HEK293 (cell line): ENCODE measurements around the gene BTBD9.

Source experiments
- CTCF ChIA-PET: fragments of 350-600 bp; formaldehyde crosslinking; extraction: SDS; loops from one replicate; lab custom pipeline; 2021; ENCODE audit warnings: antibody characterized with exemption; lab: Yijun Ruan, JAX
- POLR2A ChIA-PET: fragments of 300-600 bp; formaldehyde crosslinking; extraction: SDS; loops from one replicate; lab custom pipeline; 2020; ENCODE audit warnings: antibody characterized with exemption, inconsistent platforms; lab: Yijun Ruan, JAX
- H3K27ac ChIP-seq: fragments of 200-500 bp; sonication (Bioruptor generic); 2 replicates; pipeline ENCODE4 v1.5.1; 2014; ENCODE audit warnings: low read depth, low read length, control low read depth, inconsistent platforms; ENCODE audit errors: extremely low read depth
- H3K36me3 ChIP-seq, 2 experiments: fragments of 200-500 bp in 1 of 2; sonication (Bioruptor generic) in 1 of 2; 1 replicate in 1 of 2; 2 replicates in 1 of 2; pipeline ENCODE4 v1.5.1; 2014 to 2017; ENCODE audit warnings: inconsistent platforms in 2 of 2, low read length in 2 of 2; ENCODE audit not compliant: control insufficient read depth in 2 of 2, insufficient read depth in 1 of 2
- H3K4me1 ChIP-seq: fragments of 200-500 bp; sonication (Bioruptor generic); 2 replicates; pipeline ENCODE4 v1.5.1; 2014; ENCODE audit warnings: mild to moderate bottlenecking, low read length, inconsistent platforms; ENCODE audit not compliant: control insufficient read depth, insufficient read depth
- H3K4me3 ChIP-seq: 2 replicates; pipeline ENCODE4 v1.5.1; 2011; ENCODE audit warnings: low read depth, mild to moderate bottlenecking, control low read depth, low read length, moderate library complexity
- H3K9me3 ChIP-seq: fragments of 200-500 bp; sonication (Bioruptor generic); 2 replicates; pipeline ENCODE4 v1.5.1; 2014; ENCODE audit warnings: low read depth, low read length, inconsistent platforms; ENCODE audit not compliant: control insufficient read depth, insufficient read depth
- KLF16 ChIP-seq: fragments of 450-650 bp; formaldehyde crosslinking; IDR thresholded peaks from 2 replicates; pipeline ENCODE4 v1.5.1; 2017; ENCODE audit warnings: missing biosample characterization, missing genetic modification characterization
- MYNN ChIP-seq: fragments of 450-650 bp; formaldehyde crosslinking; IDR thresholded peaks from 2 replicates; pipeline ENCODE4 v1.5.1; 2016; ENCODE audit warnings: missing biosample characterization, missing genetic modification characterization, borderline replicate concordance
- SP7 ChIP-seq: fragments of 450-650 bp; formaldehyde crosslinking; IDR thresholded peaks from 2 replicates; pipeline ENCODE4 v1.5.1; 2016; ENCODE audit warnings: missing biosample characterization, missing genetic modification characterization
- ZNF114 ChIP-seq: fragments of 450-650 bp; formaldehyde crosslinking; IDR thresholded peaks from 2 replicates; pipeline ENCODE4 v1.5.0; 2017; ENCODE audit warnings: missing biosample characterization, missing genetic modification characterization
- ZNF133 ChIP-seq: fragments of 450-650 bp; formaldehyde crosslinking; IDR thresholded peaks from 2 replicates; pipeline ENCODE4 v1.5.1; 2016; ENCODE audit warnings: missing biosample characterization, missing genetic modification characterization
- ZNF174 ChIP-seq: fragments of 450-650 bp; formaldehyde crosslinking; IDR thresholded peaks from 2 replicates; pipeline ENCODE4 v1.5.0; 2017; ENCODE audit warnings: missing biosample characterization, mild to moderate bottlenecking, missing genetic modification characterization
- ZNF214 ChIP-seq: fragments of 450-650 bp; formaldehyde crosslinking; IDR thresholded peaks from 2 replicates; pipeline ENCODE4 v1.5.1; 2017; ENCODE audit warnings: missing biosample characterization, mild to moderate bottlenecking, missing genetic modification characterization, borderline replicate concordance
- ZNF335 ChIP-seq: fragments of 450-650 bp; formaldehyde crosslinking; conservative IDR thresholded peaks from 2 replicates; pipeline ENCODE4 v1.5.1; 2016; ENCODE audit warnings: missing biosample characterization, missing genetic modification characterization
- ZNF391 ChIP-seq: fragments of 450-650 bp; formaldehyde crosslinking; IDR thresholded peaks from 2 replicates; pipeline ENCODE4 v1.5.1; 2016; ENCODE audit warnings: low read depth, missing biosample characterization, missing genetic modification characterization, borderline replicate concordance
- ZNF510 ChIP-seq: fragments of 450-650 bp; formaldehyde crosslinking; IDR thresholded peaks from 2 replicates; pipeline ENCODE4 v1.5.1; 2018; ENCODE audit warnings: mild to moderate bottlenecking, missing genetic modification characterization, missing biosample characterization; ENCODE audit not compliant: insufficient replicate concordance
- ZNF548 ChIP-seq: fragments of 450-650 bp; formaldehyde crosslinking; IDR thresholded peaks from 2 replicates; pipeline ENCODE4 v1.5.1; 2016; ENCODE audit warnings: missing biosample characterization, missing genetic modification characterization
- ZNF571 ChIP-seq: fragments of 450-650 bp; formaldehyde crosslinking; IDR thresholded peaks from 2 replicates; pipeline ENCODE4 v1.5.0; 2017; ENCODE audit warnings: missing biosample characterization, missing genetic modification characterization
- TF ChIP-seq, protein P1 (sequence below): fragments of 450-650 bp; formaldehyde crosslinking; IDR thresholded peaks from 2 replicates; pipeline ENCODE4 v1.5.1; 2016; ENCODE audit warnings: missing biosample characterization, missing genetic modification characterization
- TF ChIP-seq, protein P2 (sequence below): fragments of 450-650 bp; formaldehyde crosslinking; IDR thresholded peaks from 2 replicates; pipeline ENCODE4 v1.5.1; 2017; ENCODE audit warnings: missing biosample characterization, missing genetic modification characterization
- TF ChIP-seq, protein P3 (sequence below): fragments of 450-650 bp; formaldehyde crosslinking; IDR thresholded peaks from 2 replicates; pipeline ENCODE4 v1.5.1; 2017; ENCODE audit warnings: missing biosample characterization, missing genetic modification characterization

The BTBD9 gene

DNA sequence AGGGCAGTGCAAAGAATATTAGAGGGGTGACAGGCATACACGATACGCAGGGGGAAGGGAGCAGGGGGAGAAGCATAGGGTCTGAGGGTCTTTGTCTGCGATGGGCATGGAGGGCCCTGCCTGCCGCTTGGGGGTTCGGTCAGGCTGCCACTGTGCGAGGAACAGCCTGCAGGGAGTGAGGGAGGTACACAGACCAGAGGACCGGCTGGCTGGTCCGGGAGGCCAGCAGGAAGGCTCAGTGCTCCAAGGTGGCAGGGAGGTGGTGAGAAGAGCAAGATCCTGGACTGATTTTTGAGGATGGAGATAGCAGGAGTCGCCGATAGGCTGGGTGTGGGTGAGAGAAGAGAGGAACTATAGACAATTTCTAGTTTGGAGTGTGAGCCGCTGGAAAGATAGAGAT is 481.8 kb downstream of the BTBD9 start (continued):
- TF ChIP-seq, protein P1, sequence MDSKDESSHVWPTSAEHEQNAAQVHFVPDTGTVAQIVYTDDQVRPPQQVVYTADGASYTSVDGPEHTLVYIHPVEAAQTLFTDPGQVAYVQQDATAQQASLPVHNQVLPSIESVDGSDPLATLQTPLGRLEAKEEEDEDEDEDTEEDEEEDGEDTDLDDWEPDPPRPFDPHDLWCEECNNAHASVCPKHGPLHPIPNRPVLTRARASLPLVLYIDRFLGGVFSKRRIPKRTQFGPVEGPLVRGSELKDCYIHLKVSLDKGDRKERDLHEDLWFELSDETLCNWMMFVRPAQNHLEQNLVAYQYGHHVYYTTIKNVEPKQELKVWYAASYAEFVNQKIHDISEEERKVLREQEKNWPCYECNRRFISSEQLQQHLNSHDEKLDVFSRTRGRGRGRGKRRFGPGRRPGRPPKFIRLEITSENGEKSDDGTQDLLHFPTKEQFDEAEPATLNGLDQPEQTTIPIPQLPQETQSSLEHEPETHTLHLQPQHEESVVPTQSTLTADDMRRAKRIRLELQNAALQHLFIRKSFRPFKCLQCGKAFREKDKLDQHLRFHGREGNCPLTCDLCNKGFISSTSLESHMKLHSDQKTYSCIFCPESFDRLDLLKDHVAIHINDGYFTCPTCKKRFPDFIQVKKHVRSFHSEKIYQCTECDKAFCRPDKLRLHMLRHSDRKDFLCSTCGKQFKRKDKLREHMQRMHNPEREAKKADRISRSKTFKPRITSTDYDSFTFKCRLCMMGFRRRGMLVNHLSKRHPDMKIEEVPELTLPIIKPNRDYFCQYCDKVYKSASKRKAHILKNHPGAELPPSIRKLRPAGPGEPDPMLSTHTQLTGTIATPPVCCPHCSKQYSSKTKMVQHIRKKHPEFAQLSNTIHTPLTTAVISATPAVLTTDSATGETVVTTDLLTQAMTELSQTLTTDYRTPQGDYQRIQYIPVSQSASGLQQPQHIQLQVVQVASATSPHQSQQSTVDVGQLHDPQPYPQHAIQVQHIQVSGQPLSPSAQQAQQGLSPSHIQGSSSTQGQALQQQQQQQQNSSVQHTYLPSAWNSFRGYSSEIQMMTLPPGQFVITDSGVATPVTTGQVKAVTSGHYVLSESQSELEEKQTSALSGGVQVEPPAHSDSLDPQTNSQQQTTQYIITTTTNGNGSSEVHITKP (tag by site-specific recombination): no peak

DNA sequence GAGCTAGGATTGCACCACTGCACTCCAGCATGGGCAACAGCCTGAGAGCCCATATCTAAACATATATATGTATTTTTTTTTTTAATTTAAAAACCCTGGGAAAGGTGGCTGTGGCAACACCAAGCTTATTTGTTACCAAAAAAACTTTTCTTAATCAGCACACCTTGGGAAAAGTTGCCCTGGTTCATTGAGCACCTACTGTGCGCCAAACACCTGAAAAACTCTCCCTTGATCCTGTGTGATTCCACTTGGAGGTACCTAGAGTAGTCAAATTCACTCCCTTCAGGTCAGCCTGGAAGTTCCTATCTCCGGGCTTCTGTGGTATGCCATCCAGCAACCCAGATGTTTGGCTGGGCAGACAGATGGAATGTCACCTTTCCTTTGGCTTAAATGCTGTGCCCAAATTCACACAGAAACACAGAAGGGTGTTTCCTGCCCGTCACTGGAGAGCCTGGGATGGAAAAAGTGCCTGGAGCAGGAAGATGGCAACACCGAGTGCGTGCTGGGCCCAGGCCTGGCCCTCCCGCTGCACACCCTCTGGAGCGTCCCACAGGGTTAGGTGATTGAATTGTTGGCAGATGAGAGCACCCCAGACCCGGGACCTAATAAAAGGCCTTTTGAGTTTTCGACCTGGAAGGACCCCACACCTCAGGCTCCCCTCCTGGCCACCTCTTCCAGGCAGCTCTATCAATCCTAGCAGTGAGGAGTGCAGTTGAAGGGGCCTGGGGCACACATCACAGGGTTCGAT is 482.7 kb downstream of the BTBD9 start:
- POLR2A ChIA-PET: interaction anchor here (0.5 to 0.6 kb wide), 2 partner anchors 108 to 131 kb away, joined by 4 to 11 read pairs; no protein-coding TSS in a partner anchor
- H3K9me3 ChIP-seq: no peaks in the 10 kb centered on the region
- H3K4me3 ChIP-seq: no peak overlapping the region
- no peak overlapping the region for H3K27ac ChIP-seq
- peaks cover 0 to 5% of the 10 kb centered on the region in 2 experiments; a peak in 1 of 3 replicates for H3K36me3 ChIP-seq
- CTCF ChIA-PET: interaction anchor here (0.8 to 1.3 kb wide), 2 partner anchors 13 to 341 kb away, joined by 3 read pairs; no protein-coding TSS in a partner anchor
- no peaks in the 10 kb centered on the region for H3K4me1 ChIP-seq
- TF ChIP-seq, protein P2, sequence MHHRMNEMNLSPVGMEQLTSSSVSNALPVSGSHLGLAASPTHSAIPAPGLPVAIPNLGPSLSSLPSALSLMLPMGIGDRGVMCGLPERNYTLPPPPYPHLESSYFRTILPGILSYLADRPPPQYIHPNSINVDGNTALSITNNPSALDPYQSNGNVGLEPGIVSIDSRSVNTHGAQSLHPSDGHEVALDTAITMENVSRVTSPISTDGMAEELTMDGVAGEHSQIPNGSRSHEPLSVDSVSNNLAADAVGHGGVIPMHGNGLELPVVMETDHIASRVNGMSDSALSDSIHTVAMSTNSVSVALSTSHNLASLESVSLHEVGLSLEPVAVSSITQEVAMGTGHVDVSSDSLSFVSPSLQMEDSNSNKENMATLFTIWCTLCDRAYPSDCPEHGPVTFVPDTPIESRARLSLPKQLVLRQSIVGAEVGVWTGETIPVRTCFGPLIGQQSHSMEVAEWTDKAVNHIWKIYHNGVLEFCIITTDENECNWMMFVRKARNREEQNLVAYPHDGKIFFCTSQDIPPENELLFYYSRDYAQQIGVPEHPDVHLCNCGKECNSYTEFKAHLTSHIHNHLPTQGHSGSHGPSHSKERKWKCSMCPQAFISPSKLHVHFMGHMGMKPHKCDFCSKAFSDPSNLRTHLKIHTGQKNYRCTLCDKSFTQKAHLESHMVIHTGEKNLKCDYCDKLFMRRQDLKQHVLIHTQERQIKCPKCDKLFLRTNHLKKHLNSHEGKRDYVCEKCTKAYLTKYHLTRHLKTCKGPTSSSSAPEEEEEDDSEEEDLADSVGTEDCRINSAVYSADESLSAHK (tag by site-specific recombination): no peak
- no peak for TF ChIP-seq MYNN (tag by site-specific recombination)
- TF ChIP-seq ZNF174 (tag by site-specific recombination): no peak
- TF ChIP-seq SP7: no peak
- no peak for TF ChIP-seq ZNF571 (tag by site-specific recombination)
- no peak for TF ChIP-seq ZNF335 (tag by site-specific recombination)
- no peak for TF ChIP-seq ZNF391 (tag by site-specific recombination)
- TF ChIP-seq ZNF548 (tag by site-specific recombination): no peak
- TF ChIP-seq ZNF114: no peak
- TF ChIP-seq KLF16 (tag by site-specific recombination): no peak
- no peak for TF ChIP-seq ZNF510 (tag by site-specific recombination)
- no peak for TF ChIP-seq ZNF214 (tag by site-specific recombination)
- TF ChIP-seq, protein P3, sequence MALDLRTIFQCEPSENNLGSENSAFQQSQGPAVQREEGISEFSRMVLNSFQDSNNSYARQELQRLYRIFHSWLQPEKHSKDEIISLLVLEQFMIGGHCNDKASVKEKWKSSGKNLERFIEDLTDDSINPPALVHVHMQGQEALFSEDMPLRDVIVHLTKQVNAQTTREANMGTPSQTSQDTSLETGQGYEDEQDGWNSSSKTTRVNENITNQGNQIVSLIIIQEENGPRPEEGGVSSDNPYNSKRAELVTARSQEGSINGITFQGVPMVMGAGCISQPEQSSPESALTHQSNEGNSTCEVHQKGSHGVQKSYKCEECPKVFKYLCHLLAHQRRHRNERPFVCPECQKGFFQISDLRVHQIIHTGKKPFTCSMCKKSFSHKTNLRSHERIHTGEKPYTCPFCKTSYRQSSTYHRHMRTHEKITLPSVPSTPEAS: no peak
- no peak for TF ChIP-seq ZNF133 (tag by site-specific recombination)
